GM19372 (cell line): ENCODE measurements around the gene OR2T2.
"Not testable (repeated sequence)": the region's sequence is repeated elsewhere in the genome, so short reads cannot be mapped to it uniquely, and the experiment has no call there.

Experiments
- ATAC-seq: cut with Tn5 transposase; IDR thresholded peaks from one replicate; pipeline ENCODE4 v1.9.1; 2021; ENCODE audit warnings: mild to moderate bottlenecking, low read depth, moderate library complexity; ENCODE audit not compliant: unreplicated experiment

The OR2T2 gene

GRCh38 chr1:248445399-248445798 lies at the start of gene OR2T2:
TSS of gene OR2T2 (plus strand) at chr1:248445637. CDS start at chr1:248452798, 7,161 bp downstream.
- not testable (repeated sequence) for ATAC-seq

- no peak for ATAC-seq
Measured at GRCh38 chr1:248402748-248403147, 42.7 kb upstream of the OR2T2 start, which contains the start of gene OR2T1. TSS of gene OR2T1 (plus strand) at chr1:248403048. CDS start at chr1:248406148, 3,100 bp downstream.

- ATAC-seq: peak; percentile 52
Measured at GRCh38 chr1:248404024-248404423, 41.4 kb upstream of the OR2T2 start.

- ATAC-seq: no peak
Measured at GRCh38 chr1:248406721-248407692, 38.4 kb upstream of the OR2T2 start.

- no peak for ATAC-seq
Measured at GRCh38 chr1:248416226-248416625, 29.2 kb upstream of the OR2T2 start.

- no peak for ATAC-seq
Measured at GRCh38 chr1:248417854-248418253, 27.6 kb upstream of the OR2T2 start.

GRCh38 chr1:248421384-248421783 lies 24.1 kb upstream of the OR2T2 start:
- ATAC-seq: no peak

GRCh38 chr1:248427526-248428191 lies 17.8 kb upstream of the OR2T2 start:
- peak; percentile 32 for ATAC-seq

GRCh38 chr1:248428192-248428533 lies 17.3 kb upstream of the OR2T2 start:
- ATAC-seq: peak; percentile 82

GRCh38 chr1:248431683-248432082 lies 13.8 kb upstream of the OR2T2 start:
- ATAC-seq: not testable (repeated sequence)

GRCh38 chr1:248432201-248432600 lies 13.2 kb upstream of the OR2T2 start:
- ATAC-seq: peak; percentile 49

- not testable (repeated sequence) for ATAC-seq
Measured at GRCh38 chr1:248433811-248434415, 11.5 kb upstream of the OR2T2 start.

- ATAC-seq: not testable (repeated sequence)
Measured at GRCh38 chr1:248434913-248435312, 10.5 kb upstream of the OR2T2 start.

GRCh38 chr1:248436303-248436702 lies 9.1 kb upstream of the OR2T2 start:
- ATAC-seq: peak; percentile 50

GRCh38 chr1:248438668-248439067 lies 6.8 kb upstream of the OR2T2 start:
- not testable (repeated sequence) for ATAC-seq

GRCh38 chr1:248439283-248439682 lies 6.2 kb upstream of the OR2T2 start:
- not testable (repeated sequence) for ATAC-seq

- not testable (repeated sequence) for ATAC-seq
Measured at GRCh38 chr1:248442500-248443277, 2.7 kb upstream of the OR2T2 start.

- not testable (repeated sequence) for ATAC-seq
Measured at GRCh38 chr1:248444603-248445002, 834 bp upstream of the OR2T2 start.

GRCh38 chr1:248448409-248449074 lies 3.1 kb downstream of the OR2T2 start:
- peak; percentile 52 for ATAC-seq
